ENCODE data around the gene SLC16A8.
"Not testable (repeated sequence)": the region's sequence is repeated elsewhere in the genome, so short reads cannot be mapped to it uniquely, and the experiment has no call there.

The SLC16A8 gene

GRCh38 chr22:38043151-38044039 lies 40.6 kb downstream of the SLC16A8 start:
- no peak for DNase-seq (ENCODE audit: low read depth)

DNA sequence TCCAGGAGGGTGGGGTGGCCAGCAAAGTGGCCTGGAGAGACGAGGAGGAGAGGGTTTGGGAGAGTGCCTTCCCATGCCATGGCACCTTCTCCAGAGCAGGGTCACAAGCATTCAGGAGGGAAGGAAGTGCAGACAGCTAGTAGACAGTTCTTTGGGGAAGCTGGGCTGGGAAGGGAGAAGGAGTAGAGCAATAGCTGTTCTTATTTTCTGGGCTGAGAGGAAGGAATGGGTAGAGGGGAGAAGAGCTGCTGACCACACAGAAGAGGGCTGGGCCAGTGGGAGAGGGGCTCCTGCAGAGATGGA lies 41.5 kb downstream of the SLC16A8 start:
- DNase-seq (ENCODE audit: low read depth) = no peak

GRCh38 chr22:38041760-38042487 lies 42.1 kb downstream of the SLC16A8 start:
- no peak for DNase-seq (ENCODE audit: low read depth)

GRCh38 chr22:38040953-38041759 lies 42.8 kb downstream of the SLC16A8 start:
- no peak for DNase-seq (ENCODE audit: low read depth)

- no peak for DNase-seq (ENCODE audit: low read depth)
These were observed 44.8 kb downstream of the SLC16A8 start for GRCh38 chr22:38038890-38039812.

DNA sequence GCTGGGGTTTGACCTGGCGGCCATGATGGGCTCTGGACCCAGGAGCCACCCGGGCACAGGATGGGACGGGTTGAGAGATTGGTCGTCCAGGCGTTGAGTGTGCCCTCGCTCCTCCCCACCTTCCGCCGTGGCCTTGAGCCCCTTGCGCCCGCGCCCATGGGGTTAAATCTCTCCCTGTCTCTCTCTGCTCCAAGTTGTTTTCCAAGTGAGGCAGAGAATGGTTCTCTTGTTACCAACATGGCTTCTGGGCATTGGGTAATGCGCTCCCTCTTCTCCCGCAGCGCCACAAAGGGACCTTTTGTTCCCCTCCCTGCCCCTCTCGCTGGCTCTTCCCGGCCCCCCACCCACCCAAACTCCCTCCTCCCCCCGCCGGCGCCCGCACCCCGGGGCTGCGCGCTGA lies 45.6 kb downstream of the SLC16A8 start:
- no peak for DNase-seq (ENCODE audit: low read depth)

GRCh38 chr22:38037367-38038150 lies 46.4 kb downstream of the SLC16A8 start:
- not testable (repeated sequence) for DNase-seq (ENCODE audit: low read depth)

DNA sequence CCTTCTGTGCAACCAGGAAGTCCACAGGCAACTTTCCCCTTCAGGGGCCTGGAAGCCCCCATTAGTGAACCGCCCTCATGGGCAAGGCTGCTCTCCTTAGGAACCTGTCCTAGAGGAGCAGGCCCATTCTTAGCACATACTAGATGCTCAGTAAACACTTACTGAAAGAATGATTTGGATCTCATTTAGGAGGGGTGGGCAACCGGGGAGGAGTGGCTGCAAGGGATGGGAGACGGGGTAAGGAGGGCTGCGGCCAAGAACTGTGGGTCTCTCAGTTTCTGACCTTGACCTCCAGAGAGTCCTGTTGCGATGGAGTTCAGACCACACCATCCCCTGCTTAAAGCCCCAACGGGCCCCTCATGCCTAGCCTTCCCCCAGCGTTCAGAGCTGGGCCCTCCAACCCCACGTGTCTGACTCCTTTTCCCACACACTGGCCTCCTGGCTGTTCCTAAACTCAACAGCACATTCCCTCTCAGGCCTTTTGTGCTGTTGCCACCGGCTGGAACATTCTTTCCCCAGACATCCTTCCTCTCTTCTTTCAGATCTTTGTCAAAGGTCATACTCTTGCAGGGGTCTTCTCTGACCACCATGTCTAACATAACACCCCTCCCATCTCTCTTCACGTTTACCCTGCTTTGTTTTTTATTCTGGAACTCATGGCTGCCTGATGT lies 47.5 kb downstream of the SLC16A8 start:
- no peak for DNase-seq (ENCODE audit: low read depth)

DNA sequence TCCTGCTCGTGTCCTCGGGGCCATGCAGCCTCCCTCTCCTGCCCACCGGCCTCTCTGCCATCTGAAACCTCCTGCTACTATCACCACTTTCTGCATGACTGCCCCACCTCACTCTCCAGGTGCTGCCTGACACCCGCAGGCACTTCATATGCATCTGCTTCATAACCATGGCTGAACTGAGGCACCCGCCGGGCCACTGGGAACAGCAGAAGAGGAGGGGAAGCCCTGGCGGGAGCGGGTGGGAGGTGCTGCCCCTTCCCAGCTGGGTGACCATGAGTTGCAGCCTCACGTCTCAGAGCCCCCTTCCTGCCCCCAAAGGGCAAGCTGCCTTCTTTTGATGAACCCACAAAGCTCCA lies 48.5 kb downstream of the SLC16A8 start:
- DNase-seq (ENCODE audit: low read depth) = no peak

- no peak for DNase-seq (ENCODE audit: low read depth)
These were observed 49.0 kb downstream of the SLC16A8 start for GRCh38 chr22:38034884-38035529.

- no peak for DNase-seq (ENCODE audit: low read depth)
These were observed 49.6 kb downstream of the SLC16A8 start for GRCh38 chr22:38034278-38034882.

- no peak for DNase-seq (ENCODE audit: low read depth)
These were observed 50.3 kb downstream of the SLC16A8 start for GRCh38 chr22:38033522-38034277.

DNA sequence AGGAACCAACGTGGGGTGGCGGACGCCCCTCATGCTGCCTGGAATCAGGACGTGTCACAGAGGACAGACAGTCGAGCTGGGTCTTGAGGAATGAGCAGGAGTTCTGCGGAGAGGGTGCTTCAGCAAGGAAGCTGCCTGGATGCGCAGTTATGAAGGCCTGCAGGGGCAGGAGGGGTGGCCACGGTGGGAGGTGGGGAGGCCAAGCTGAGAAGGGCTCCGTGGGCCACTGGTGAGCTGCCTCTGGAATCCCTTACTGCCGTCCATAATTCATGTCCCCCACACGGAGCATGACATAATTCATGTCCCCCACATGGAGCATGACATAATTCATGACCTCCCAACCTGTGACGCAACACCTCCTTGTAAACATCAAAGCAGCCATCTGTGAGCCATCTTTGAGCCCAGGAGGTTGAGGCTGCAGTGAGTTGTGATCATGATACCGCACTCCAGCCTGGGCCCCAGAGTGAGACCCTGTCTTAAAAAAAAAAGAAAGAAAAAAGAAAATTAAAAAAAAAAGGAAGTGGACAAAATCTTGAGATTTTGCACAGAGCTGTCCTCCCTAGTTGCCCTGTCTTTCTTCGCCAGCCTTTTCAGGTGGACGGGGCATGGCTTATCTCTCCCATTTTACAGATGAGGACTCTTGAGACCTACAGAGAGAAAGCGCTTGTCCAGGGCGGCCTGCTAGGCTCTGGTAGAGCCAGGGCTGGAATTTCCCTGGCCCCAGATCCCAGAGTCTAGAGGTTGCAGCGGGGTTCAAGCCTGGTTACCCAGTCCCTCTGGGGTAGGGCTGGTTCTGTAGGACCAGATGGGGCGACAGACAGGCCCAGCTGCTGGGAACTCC lies 51.1 kb downstream of the SLC16A8 start:
- no peak for DNase-seq (ENCODE audit: low read depth)

DNA sequence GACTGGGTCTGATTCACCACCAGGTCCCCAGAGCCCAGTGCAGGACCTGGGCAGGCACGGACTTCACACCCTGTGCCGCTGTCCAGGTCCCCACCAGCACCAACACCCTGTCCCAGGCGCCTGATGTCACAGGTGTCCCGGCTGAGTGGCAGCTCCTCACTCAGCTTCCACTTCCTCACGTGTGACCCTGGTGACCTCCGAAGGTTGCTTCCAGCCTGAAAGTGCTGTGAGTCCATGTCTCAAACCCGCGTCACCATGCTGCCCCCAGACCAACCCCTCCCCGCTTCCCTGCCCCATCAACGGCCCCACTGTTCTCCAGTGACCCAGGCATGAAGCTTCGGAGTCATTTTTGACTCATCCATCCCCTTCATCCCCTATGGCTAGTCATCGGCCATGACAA lies 52.5 kb downstream of the SLC16A8 start:
- no peak for DNase-seq (ENCODE audit: low read depth)

GRCh38 chr22:38030311-38031133 lies 53.5 kb downstream of the SLC16A8 start:
- no peak for DNase-seq (ENCODE audit: low read depth)

- DNase-seq (ENCODE audit: low read depth) = no peak
These were observed 54.1 kb downstream of the SLC16A8 start for GRCh38 chr22:38029901-38030300.

GRCh38 chr22:38029370-38029769 lies 54.6 kb downstream of the SLC16A8 start:
- DNase-seq (ENCODE audit: low read depth) = no peak
